ENCODE results near the gene CRB1. TPM values are rescaled to one million over a fixed set of nuclear protein-coding genes. Genes with fewer than 3 reads are reported as not detected.
A peak's percentile ranks its signal among the peaks of the same experiment; 100 is the strongest.

Gene CRB1
- total RNA-seq, 4 donors from 2014 or later = 0.12 to 0.54 (median 0.33) TPM

DNA sequence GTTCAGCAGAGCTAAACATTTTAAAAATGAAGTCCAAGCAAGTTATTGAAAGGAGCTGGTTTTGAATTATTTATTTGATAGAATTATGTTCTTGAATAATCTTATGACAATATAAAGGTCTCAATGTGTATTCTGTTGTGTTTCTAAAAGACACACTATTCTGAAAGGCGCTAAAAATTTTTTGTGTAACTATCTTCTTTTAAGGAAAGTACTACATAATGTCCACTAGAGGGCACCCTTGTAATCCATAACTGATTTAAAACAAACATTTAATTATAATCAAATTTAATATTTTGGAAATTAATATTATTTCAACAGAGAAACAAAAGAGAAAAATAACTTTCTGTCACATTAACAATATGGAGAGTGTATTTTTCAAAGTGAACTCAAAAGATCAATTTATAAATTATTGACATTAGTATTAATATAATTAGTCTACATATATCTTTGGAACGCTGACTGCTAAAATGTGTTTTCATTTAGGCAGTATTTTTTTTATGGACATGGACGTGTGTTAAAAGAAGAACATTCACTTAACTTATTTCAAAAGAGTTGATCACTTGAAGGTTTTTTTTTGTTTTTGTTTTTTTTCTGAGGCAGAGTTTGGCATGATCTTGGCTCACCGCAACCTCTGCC, 258.8 kb downstream of the CRB1 start:
- TF ChIP-seq, protein P1, sequence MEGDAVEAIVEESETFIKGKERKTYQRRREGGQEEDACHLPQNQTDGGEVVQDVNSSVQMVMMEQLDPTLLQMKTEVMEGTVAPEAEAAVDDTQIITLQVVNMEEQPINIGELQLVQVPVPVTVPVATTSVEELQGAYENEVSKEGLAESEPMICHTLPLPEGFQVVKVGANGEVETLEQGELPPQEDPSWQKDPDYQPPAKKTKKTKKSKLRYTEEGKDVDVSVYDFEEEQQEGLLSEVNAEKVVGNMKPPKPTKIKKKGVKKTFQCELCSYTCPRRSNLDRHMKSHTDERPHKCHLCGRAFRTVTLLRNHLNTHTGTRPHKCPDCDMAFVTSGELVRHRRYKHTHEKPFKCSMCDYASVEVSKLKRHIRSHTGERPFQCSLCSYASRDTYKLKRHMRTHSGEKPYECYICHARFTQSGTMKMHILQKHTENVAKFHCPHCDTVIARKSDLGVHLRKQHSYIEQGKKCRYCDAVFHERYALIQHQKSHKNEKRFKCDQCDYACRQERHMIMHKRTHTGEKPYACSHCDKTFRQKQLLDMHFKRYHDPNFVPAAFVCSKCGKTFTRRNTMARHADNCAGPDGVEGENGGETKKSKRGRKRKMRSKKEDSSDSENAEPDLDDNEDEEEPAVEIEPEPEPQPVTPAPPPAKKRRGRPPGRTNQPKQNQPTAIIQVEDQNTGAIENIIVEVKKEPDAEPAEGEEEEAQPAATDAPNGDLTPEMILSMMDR (IDR thresholded peaks at IDR 0.05) = peak; percentile 45 to 76 (median 56)
- TF ChIP-seq EP300 (IDR thresholded peaks at IDR 0.05) = no peak
- no peak for ATAC-seq
- Histone ChIP-seq H3K36me3 (no peaks in the 10 kb centered on the region), H3K4me1 (no peaks in the 10 kb centered on the region), H3K27ac (no peak overlapping the region), H3K4me3 (no peak overlapping the region), H3K9me3 (no peaks in the 10 kb centered on the region), H3K27me3 (no peaks in the 10 kb centered on the region)
- WGBS, 2 donors (ENCODE audit: low coverage in 1 of 2) = 54 to 64% methylated on average over 4 of the region's 4 CpGs

Small RNA genes within 50 kb of the gene (small RNA-seq; reads per million reads assigned to genes)
- gene MRPS21P3 = 0 reads per million in 4 donors

Other genes starting within 250 kb of the CRB1 start
- gene F13B, start 201.0 kb upstream of the CRB1 start, total RNA-seq = not detected
- gene ASPM, start 121.6 kb upstream of the CRB1 start, total RNA-seq = under 1 TPM; 0.27 to 0.96 (median 0.29) TPM
- 10 to 100 TPM; 11.2 to 17.9 (median 12.9) TPM for gene ZBTB41, start 67.0 kb upstream of the CRB1 start, total RNA-seq

All from gastroesophageal sphincter (tissue), 4 donors.